Measurements from ENCODE around the gene B3GALT2. TPM values are rescaled to one million over a fixed set of nuclear protein-coding genes. Genes with fewer than 3 reads are reported as not detected.

Gene B3GALT2
- total and polyA plus RNA-seq, 2 of the 13 experiments (the other 11 are each of a cell fraction or from before 2014, with no cell fraction given), result not detected

DNA sequence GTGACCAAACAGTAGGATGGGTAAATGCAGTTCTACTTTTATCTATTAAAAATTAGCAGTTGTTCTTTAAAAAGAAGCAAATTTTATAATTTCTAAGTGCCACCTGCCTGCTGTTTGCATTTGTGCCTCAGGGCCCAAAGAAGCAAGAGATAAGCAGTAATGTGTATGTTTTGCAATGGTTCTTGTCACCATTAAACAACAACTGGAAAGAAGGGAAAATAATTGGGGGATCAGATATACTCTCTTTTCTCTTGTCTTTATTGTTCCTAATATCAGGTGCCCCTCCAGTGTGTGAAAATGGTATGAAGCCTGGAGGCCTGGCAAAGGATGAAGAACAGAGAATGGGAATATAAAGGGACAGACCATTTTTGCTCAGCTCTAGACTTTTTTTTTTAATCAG is 9.6 kb downstream of the B3GALT2 start:
- ChIA-PET POLR2A (no interaction called here), CTCF (ENCODE audit: low intra/inter-chr PET ratio, low total read pairs) (no interaction called here)
- Histone ChIP-seq H3K79me2 (ENCODE audit: insufficient read depth, low read length) (peaks cover 11% of the 10 kb centered on the region), H2AFZ (ENCODE audit: low read length) (no peak overlapping the region), H4K20me1 (ENCODE audit: insufficient read depth, low read length) (no peaks in the 10 kb centered on the region), H3K9ac (ENCODE audit: insufficient read depth, low read depth, low read length) (no peak overlapping the region), H3K27ac (ENCODE audit: extremely low read length, insufficient read depth, low read length) (no peak overlapping the region), H3K9me3 (ENCODE audit: low read length) (no peaks in the 10 kb centered on the region), H3K4me1 (ENCODE audit: insufficient read depth, low read length) (no peaks in the 10 kb centered on the region), H3K36me3 (replicated peaks in 1 of 2; ENCODE audit: control insufficient read depth in 1 of 2, insufficient read depth in 2 of 2, low read length in 2 of 2) (no peaks in the 10 kb centered on the region), H3K4me3 (replicated peaks in 1 of 3; ENCODE audit: insufficient read depth in 1 of 3, low read depth in 2 of 3, low read length in 3 of 3) (no peak overlapping the region), H3K4me2 (ENCODE audit: low read depth, low read length) (no peak overlapping the region), H3K27me3 (ENCODE audit: control insufficient read depth in 1 of 2, insufficient read depth in 2 of 2, low read length in 2 of 2) (no peaks in the 10 kb centered on the region)
- in situ Hi-C loops (cut with HindIII; ENCODE audit: extremely low pct_ligation_motif_present, low pct_unique_long_range_greater_than_20kb), result no loop called here
- no peak for ATAC-seq
- TF ChIP-seq ZNF737 (CRISPR knock-in tag; IDR thresholded peaks at IDR 0.05; ENCODE audit: borderline replicate concordance), result no peak
- DNase-seq (ENCODE audit: low spot score), result no peak
- intact Hi-C loops (cut with micrococcal nuclease; ENCODE audit: unreplicated experiment), result no loop called here
- FAIRE-seq, result no peak
- BruUV-seq (replicated peaks), result no TSS peak

DNA sequence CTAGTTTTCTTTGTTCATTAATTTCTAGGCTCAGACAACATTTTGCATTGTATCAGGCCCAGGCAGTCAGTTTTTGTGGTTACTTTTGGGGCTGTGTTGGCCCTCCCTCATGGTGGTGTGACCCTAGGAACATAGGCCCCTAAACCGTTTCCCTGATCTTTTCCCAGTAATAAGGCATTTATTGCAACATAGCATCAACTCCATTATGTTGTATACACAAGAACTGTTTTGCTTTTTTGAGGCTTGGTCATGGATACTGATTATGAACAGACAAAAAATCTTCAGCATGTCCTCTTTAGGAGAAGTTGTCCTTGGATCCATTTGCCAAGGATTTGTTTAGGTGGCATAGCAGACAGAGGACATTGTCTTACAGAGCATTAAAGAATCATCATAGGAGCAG is 10.3 kb downstream of the B3GALT2 start:
- Histone ChIP-seq H3K27ac (ENCODE audit: extremely low read length, insufficient read depth, low read length) (no peak overlapping the region), H3K4me3 (replicated peaks in 1 of 3; ENCODE audit: insufficient read depth in 1 of 3, low read depth in 2 of 3, low read length in 3 of 3) (no peak overlapping the region), H3K4me2 (ENCODE audit: low read depth, low read length) (no peak overlapping the region), H3K9ac (ENCODE audit: insufficient read depth, low read depth, low read length) (no peak overlapping the region), H3K4me1 (ENCODE audit: insufficient read depth, low read length) (no peaks in the 10 kb centered on the region), H3K9me3 (ENCODE audit: low read length) (no peaks in the 10 kb centered on the region), H3K36me3 (replicated peaks in 1 of 2; ENCODE audit: control insufficient read depth in 1 of 2, insufficient read depth in 2 of 2, low read length in 2 of 2) (no peaks in the 10 kb centered on the region), H2AFZ (ENCODE audit: low read length) (no peak overlapping the region), H3K27me3 (ENCODE audit: control insufficient read depth in 1 of 2, insufficient read depth in 2 of 2, low read length in 2 of 2) (no peaks in the 10 kb centered on the region), H4K20me1 (ENCODE audit: insufficient read depth, low read length) (no peaks in the 10 kb centered on the region), H3K79me2 (ENCODE audit: insufficient read depth, low read length) (peaks cover 8% of the 10 kb centered on the region)
- TF ChIP-seq IKZF1 (IDR thresholded peaks at IDR 0.05) (no peak), ZNF891 (CRISPR knock-in tag; IDR thresholded peaks at IDR 0.05) (no peak), CEBPB (IDR thresholded peaks at IDR 0.05; ENCODE audit: borderline replicate concordance, low read depth, low read length) (0 out of 2 replicates have a peak, but pooled peaks have one; percentile 15), ZNF713 (CRISPR knock-in tag; IDR thresholded peaks at IDR 0.05) (no peak), ZNF567 (CRISPR knock-in tag; IDR thresholded peaks at IDR 0.05; ENCODE audit: borderline replicate concordance) (no peak), ZNF264 (CRISPR knock-in tag; IDR thresholded peaks at IDR 0.05) (no peak), YEATS2 (CRISPR knock-in tag; IDR thresholded peaks at IDR 0.05; ENCODE audit: borderline replicate concordance) (no peak)
- TF ChIP-seq, protein P1, sequence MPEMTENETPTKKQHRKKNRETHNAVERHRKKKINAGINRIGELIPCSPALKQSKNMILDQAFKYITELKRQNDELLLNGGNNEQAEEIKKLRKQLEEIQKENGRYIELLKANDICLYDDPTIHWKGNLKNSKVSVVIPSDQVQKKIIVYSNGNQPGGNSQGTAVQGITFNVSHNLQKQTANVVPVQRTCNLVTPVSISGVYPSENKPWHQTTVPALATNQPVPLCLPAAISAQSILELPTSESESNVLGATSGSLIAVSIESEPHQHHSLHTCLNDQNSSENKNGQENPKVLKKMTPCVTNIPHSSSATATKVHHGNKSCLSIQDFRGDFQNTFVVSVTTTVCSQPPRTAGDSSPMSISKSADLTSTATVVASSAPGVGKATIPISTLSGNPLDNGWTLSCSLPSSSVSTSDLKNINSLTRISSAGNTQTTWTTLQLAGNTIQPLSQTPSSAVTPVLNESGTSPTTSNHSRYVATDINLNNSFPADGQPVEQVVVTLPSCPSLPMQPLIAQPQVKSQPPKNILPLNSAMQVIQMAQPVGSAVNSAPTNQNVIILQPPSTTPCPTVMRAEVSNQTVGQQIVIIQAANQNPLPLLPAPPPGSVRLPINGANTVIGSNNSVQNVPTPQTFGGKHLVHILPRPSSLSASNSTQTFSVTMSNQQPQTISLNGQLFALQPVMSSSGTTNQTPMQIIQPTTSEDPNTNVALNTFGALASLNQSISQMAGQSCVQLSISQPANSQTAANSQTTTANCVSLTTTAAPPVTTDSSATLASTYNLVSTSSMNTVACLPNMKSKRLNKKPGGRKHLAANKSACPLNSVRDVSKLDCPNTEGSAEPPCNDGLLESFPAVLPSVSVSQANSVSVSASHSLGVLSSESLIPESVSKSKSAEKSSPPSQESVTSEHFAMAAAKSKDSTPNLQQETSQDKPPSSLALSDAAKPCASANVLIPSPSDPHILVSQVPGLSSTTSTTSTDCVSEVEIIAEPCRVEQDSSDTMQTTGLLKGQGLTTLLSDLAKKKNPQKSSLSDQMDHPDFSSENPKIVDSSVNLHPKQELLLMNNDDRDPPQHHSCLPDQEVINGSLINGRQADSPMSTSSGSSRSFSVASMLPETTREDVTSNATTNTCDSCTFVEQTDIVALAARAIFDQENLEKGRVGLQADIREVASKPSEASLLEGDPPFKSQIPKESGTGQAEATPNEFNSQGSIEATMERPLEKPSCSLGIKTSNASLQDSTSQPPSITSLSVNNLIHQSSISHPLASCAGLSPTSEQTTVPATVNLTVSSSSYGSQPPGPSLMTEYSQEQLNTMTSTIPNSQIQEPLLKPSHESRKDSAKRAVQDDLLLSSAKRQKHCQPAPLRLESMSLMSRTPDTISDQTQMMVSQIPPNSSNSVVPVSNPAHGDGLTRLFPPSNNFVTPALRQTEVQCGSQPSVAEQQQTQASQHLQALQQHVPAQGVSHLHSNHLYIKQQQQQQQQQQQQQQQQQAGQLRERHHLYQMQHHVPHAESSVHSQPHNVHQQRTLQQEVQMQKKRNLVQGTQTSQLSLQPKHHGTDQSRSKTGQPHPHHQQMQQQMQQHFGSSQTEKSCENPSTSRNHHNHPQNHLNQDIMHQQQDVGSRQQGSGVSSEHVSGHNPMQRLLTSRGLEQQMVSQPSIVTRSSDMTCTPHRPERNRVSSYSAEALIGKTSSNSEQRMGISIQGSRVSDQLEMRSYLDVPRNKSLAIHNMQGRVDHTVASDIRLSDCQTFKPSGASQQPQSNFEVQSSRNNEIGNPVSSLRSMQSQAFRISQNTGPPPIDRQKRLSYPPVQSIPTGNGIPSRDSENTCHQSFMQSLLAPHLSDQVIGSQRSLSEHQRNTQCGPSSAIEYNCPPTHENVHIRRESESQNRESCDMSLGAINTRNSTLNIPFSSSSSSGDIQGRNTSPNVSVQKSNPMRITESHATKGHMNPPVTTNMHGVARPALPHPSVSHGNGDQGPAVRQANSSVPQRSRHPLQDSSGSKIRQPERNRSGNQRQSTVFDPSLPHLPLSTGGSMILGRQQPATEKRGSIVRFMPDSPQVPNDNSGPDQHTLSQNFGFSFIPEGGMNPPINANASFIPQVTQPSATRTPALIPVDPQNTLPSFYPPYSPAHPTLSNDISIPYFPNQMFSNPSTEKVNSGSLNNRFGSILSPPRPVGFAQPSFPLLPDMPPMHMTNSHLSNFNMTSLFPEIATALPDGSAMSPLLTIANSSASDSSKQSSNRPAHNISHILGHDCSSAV (CRISPR knock-in tag; IDR thresholded peaks at IDR 0.05; ENCODE audit: borderline replicate concordance), result no peak
- no peak for FAIRE-seq
- BruUV-seq (replicated peaks), result no TSS peak
- ATAC-seq, result no peak
- no peak for DNase-seq (ENCODE audit: low spot score)
- in situ Hi-C loops (cut with HindIII; ENCODE audit: extremely low pct_ligation_motif_present, low pct_unique_long_range_greater_than_20kb) (no loop called here), intact Hi-C loops (cut with micrococcal nuclease; ENCODE audit: unreplicated experiment) (no loop called here)
- ChIA-PET CTCF (ENCODE audit: low intra/inter-chr PET ratio, low total read pairs) (no interaction called here), POLR2A (no interaction called here)
- 78% methylated on average over 1 of the region's 1 CpG for WGBS (ENCODE audit: low lambda C conversion rate)

Measured in HepG2 (cell line).